WERI-Rb-1 (cell line): ENCODE measurements around the gene SOST.

Source experiments
- DNase-seq: peaks from one replicate; pipeline ENCODE4 v3.0.0-alpha.2; 2020
- H3K27ac ChIP-seq: fragments of 250-450 bp; sonication (Bioruptor Pico); 2 replicates; pipeline ENCODE4 v1.5.1; 2020; ENCODE audit warnings: mild to moderate bottlenecking, moderate library complexity
- H3K27me3 ChIP-seq: fragments of 250-450 bp; sonication (Bioruptor Pico); 2 replicates; pipeline ENCODE4 v1.5.1; 2021; ENCODE audit warnings: mild to moderate bottlenecking, low read depth, moderate library complexity; ENCODE audit not compliant: insufficient read depth, severe bottlenecking
- H3K36me3 ChIP-seq: fragments of 250-450 bp; sonication (Bioruptor Pico); 2 replicates; pipeline ENCODE4 v1.5.1; 2020; ENCODE audit warnings: mild to moderate bottlenecking, moderate library complexity
- H3K4me3 ChIP-seq: 2 replicates; pipeline ENCODE4 v1.5.1; 2011; ENCODE audit warnings: low read depth, mild to moderate bottlenecking, control low read depth, low read length
- H3K9me3 ChIP-seq: fragments of 250-450 bp; sonication (Bioruptor Pico); 2 replicates; pipeline ENCODE4 v1.5.1; 2021; ENCODE audit warnings: mild to moderate bottlenecking, moderate library complexity; ENCODE audit not compliant: severe bottlenecking
- TF ChIP-seq, protein P1 (sequence below): IDR thresholded peaks from 2 replicates; pipeline ENCODE4 v1.5.1; 2011; ENCODE audit warnings: low read depth, mild to moderate bottlenecking, control low read depth, inconsistent platforms, low read length

Gene SOST

DNA sequence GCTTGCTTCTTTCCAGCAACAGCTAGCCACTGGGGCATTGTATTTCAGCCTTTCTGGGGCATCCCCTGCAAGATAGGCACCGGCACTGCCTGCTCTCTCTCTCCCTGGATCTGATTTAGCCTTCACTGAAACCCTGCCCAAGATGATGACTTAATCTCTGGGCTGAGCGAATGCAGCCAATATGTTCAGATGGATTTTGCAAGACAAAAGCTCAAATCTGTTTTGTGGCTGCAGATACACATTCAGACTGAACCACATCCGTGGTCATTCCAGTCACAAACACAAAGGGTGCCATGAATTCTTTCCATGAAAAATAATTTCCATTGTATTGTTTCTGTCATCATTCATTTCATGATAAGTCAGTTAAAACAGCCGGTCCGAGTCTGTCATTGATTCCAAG lies 24.2 kb downstream of the SOST start:
- no peak for DNase-seq
- TF ChIP-seq, protein P1, sequence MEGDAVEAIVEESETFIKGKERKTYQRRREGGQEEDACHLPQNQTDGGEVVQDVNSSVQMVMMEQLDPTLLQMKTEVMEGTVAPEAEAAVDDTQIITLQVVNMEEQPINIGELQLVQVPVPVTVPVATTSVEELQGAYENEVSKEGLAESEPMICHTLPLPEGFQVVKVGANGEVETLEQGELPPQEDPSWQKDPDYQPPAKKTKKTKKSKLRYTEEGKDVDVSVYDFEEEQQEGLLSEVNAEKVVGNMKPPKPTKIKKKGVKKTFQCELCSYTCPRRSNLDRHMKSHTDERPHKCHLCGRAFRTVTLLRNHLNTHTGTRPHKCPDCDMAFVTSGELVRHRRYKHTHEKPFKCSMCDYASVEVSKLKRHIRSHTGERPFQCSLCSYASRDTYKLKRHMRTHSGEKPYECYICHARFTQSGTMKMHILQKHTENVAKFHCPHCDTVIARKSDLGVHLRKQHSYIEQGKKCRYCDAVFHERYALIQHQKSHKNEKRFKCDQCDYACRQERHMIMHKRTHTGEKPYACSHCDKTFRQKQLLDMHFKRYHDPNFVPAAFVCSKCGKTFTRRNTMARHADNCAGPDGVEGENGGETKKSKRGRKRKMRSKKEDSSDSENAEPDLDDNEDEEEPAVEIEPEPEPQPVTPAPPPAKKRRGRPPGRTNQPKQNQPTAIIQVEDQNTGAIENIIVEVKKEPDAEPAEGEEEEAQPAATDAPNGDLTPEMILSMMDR, result no peak

DNA sequence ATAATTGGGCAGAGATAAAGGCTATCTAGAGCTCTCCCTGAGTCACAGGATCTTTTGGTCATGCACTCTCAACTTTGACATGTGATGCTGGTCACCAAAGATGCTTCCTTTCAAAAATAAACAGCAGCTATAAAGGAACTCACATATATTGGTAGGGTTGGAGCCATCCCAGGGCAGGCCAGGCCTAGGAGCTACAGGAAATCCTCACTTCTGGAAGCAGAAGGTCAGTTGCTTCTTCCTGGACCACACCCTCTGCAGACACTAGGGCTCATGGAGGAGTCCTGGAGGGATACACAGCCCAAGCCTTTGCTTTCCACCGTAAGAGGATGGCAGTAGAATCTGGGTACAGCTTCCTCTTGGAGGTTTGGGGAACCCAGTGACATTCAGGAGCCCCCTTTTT lies 24.6 kb downstream of the SOST start:
- DNase-seq, result no peak
- no peaks in the 10 kb centered on the region for H3K27me3 ChIP-seq
- TF ChIP-seq, protein P1, result no peak
- no peaks in the 10 kb centered on the region for H3K36me3 ChIP-seq
- no peak overlapping the region for H3K27ac ChIP-seq
- peaks cover 11% of the 10 kb centered on the region for H3K9me3 ChIP-seq
- H3K4me3 ChIP-seq, result no peak overlapping the region

More for the DNA sequence above, 24.2 kb downstream of the SOST start:
- Histone ChIP-seq H3K9me3 (peaks cover 11% of the 10 kb centered on the region), H3K4me3 (no peak overlapping the region), H3K27ac (no peak overlapping the region), H3K36me3 (no peaks in the 10 kb centered on the region), H3K27me3 (no peaks in the 10 kb centered on the region)

DNA sequence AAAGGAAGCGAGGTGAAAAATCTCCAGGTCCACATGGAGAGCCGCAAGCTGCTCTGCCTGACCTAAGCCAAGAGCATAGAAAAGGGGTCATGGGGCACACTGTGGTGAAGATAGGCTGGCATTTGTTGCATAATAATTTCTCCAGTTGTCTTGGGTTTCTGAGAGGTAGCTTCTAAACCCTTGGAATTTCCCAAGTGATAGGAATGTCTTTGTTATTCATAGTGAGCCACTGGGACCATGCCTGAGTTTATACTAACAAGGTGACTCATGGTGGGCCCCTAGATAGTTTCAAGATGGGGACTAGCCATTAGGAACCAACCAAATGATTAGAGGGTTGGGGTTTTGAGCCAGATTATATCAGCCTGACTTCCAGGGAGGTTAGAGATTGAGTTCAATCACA lies 25.6 kb downstream of the SOST start:
- TF ChIP-seq, protein P1, result no peak
- DNase-seq, result no peak
- Histone ChIP-seq H3K27ac (no peak overlapping the region), H3K36me3 (no peaks in the 10 kb centered on the region), H3K4me3 (no peak overlapping the region), H3K27me3 (no peaks in the 10 kb centered on the region), H3K9me3 (peaks cover 11% of the 10 kb centered on the region)

DNA sequence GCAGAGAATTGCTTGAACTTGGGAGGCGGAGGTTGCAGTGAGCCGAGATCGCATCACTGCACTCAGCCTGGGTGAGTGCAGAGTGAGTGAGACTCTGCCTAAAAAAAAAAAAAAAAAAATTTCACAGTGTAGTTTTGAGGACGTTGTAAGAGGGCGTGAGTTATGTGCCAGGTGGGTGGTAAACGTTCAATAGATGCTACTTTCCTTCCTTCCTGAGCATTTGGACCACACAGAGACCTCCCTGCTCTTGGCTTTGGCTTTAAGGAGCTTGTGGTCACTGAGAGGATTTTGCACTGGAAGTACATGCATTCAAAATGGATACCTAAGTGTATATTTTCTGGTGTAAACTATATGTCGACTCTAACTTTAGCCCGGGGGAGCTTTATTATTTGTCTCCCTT lies 30.5 kb downstream of the SOST start:
- Histone ChIP-seq H3K4me3 (no peak overlapping the region), H3K27ac (no peak overlapping the region), H3K9me3 (peaks cover 8% of the 10 kb centered on the region), H3K27me3 (no peaks in the 10 kb centered on the region), H3K36me3 (no peaks in the 10 kb centered on the region)
- no peak for DNase-seq
- TF ChIP-seq, protein P1, result no peak

DNA sequence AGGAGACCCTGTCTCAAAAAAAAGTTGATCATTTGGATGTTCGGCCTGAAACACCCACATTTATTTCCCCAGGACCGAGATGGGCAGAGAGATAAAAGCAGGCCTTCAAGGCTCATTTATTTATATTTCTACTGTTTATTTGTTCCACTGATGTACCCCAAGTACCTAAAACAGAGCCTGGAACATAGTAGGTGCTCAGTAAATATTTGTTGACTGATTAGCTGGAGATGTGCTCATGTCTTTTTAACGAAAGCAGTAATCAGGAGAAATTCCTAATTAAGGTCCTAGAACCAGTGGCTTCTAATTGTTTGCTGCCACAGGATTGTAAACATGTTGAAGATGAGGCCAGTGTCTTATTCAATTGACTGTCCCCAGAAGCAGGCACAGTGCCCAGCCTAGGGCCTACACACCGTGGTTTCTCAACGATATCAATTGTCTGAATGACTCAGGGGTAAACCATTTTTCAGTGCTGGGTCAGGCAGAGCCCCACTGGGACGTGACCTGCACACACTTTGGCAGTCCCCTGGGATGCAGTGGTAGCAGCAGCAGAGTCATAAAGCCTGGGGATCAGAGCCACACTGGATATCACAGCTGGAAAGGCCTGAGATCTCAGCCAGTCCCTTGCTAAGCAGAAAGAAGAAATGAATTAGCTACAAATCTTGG lies 34.8 kb downstream of the SOST start:
- Histone ChIP-seq H3K9me3 (peaks cover 3% of the 10 kb centered on the region), H3K4me3 (no peak overlapping the region), H3K36me3 (no peaks in the 10 kb centered on the region), H3K27me3 (no peaks in the 10 kb centered on the region), H3K27ac (no peak overlapping the region)
- no peak for DNase-seq
- TF ChIP-seq, protein P1, result no peak
